UCSD-AML1 (cell line): Measurements from ENCODE around the gene PDE4D.

Experiments
- DNase-seq: peaks from one replicate; lab custom pipeline; 2025; ENCODE audit not compliant: unreplicated experiment; lab: John Stamatoyannopoulos, UW

PDE4D gene

GRCh38 chr5:59193616-59194319, 699.8 kb downstream of the PDE4D start:
- DNase-seq = no peak

- DNase-seq = no peak
Measured at GRCh38 chr5:59190746-59191145, 702.8 kb downstream of the PDE4D start.

GRCh38 chr5:59189472-59190244, 703.9 kb downstream of the PDE4D start:
- no peak for DNase-seq

DNA sequence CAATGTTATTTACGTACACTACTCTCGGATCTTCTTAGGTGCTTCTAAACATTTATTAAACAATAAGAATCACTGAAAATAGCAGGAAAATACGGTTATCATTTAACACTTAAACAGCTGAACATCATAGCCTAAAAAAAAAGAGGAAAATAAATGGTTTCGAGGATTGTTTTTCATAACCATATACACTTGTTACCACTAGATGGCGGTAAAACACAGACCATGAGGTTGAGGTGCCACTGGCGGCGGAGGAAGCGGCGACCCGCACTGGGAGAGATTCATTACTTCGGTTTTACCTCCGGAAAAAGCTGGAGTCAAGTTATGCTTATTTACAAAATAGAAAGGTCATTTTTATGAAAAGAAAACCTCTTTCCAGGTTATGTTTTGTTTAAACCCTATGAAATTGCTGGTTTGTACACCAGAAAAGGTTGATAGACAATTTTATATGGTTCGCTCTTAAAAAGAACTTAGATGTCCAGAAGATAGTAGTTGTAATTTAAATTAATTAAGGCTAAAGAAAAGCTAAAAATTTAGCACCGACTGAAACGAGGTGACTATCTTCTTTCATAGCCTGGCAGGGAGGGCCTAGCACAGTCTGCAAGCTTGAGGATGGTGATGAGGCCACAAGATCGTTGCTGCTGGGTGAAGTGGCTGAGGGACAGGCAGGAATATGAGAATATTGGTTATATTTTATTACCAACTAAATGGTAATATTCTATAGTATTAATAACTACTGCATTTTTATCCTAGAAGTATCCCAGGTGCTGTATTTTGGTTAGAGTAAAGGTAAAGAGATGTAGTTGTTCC, 704.9 kb downstream of the PDE4D start:
- peak; percentile 40 for DNase-seq

DNA sequence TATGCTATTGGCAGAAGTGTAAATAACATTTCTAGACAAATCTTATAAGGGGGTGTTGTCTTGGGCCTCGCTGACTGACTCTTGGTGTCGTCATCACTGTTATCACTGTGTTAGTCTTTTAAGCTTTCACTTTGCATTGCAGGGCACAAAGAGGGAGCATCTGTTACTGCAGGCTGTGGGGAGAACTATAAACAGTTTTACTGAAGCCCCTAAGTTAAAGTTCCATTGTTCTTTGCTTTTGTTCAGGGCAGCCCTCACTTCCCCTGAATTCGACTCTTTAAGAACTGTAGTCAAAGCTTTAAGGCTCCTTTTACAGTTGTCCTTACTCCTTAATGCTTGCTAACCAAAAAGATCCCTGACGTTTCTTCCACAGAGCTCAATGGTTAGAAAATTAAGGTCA, 705.7 kb downstream of the PDE4D start:
- no peak for DNase-seq

DNA sequence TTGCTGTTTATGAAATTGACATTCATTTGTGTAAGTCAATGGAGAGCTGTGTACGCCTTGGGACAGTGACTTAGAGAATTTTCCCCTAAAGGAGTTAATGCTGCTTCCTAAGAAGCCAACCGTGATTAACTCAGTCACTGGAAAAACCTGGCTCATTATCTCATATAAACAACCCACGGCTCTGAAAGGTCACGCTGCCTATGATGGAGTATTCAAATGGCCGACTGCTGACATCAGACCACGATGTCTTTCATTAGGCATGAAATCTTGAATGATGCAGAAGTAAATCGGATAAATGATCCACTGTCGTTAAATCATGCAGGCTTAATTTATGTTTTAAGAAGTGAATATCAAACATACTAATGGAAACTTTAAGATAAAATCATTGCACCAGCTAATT, 706.9 kb downstream of the PDE4D start:
- no peak for DNase-seq

GRCh38 chr5:59185757-59186385, 707.7 kb downstream of the PDE4D start:
- DNase-seq = no peak

GRCh38 chr5:59184769-59185168, 708.8 kb downstream of the PDE4D start:
- DNase-seq = no peak

- DNase-seq = no peak
Measured at GRCh38 chr5:59182760-59183159, 710.8 kb downstream of the PDE4D start.

DNA sequence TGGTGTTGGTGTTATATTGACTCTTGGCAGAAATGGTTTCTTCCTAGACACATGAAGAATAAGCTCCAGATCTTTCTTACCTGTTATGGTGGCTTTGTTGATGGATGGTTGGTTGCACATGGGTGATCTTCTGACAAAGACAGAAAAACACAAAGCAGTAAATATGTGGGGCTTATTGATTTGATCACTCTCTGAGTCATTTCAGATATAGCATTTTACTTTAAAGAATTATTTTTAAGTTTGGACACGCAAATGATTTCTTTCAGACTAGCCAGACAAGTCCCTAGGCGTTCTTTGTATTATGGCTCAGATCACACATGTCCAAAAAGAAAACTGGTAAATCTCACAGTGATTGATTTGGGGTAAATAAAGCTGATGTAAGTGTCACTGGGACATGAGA, 713.0 kb downstream of the PDE4D start:
- DNase-seq = no peak

- DNase-seq = no peak
Measured at GRCh38 chr5:59179704-59180103, 713.8 kb downstream of the PDE4D start.

DNA sequence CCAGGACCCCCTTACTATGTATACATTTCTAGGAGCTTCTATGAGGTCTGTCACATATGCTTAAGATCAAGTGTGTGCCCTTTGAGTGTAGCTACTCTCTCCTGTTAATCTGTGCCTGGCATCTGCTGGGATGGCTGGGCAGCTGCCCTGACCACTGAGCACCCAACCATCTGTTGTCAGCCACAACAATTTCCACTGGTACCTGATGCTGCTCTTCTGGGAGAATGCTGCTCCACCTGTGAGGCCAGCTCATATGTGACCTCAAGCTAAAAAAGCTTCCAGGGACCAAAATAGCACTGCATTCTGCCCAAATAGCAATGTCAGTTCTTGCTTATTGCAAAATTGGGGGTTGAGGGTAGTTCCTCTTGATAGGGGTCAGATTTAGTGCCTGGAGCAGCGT, 715.0 kb downstream of the PDE4D start:
- no peak for DNase-seq

DNA sequence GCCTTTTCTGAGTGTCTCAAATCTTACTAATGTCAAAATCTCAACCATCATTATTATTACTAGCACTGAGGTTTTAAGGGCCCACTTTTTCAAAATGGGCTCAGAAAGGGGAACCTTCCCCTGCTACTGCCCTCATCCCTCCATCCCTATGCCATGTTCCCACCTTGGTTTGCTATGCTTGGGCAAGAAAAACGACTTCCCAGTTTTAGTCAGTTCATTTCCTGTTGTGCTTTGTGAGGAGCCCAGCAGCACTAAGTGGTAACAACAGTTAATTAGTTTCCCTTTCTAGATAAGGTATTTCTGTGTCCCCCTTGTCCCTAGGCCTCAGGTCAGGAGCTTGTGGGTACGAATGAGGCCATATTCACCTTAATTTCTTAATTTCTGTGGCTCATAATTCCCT, 715.5 kb downstream of the PDE4D start:
- no peak for DNase-seq

DNA sequence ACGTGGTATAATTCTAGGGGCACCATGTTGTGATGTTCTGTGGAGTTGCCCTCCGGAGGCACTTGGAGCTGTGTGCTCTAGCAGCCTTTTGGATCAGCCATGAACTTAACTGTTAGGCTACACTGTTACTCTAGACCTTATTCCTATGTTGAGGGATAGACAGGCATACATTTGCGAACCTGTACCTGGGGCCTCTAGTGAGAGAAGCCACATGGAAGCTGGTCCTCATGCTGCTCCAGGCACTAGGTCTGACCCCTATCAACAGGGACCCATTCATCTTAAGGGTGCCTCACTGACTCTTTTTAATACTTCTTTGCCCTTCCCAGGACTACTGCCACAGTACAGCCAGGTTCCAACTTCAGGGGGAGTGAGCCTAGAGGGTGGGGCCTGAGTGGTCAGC, 715.9 kb downstream of the PDE4D start:
- DNase-seq = no peak

- no peak for DNase-seq
Measured at GRCh38 chr5:59174248-59174844, 719.2 kb downstream of the PDE4D start.

DNA sequence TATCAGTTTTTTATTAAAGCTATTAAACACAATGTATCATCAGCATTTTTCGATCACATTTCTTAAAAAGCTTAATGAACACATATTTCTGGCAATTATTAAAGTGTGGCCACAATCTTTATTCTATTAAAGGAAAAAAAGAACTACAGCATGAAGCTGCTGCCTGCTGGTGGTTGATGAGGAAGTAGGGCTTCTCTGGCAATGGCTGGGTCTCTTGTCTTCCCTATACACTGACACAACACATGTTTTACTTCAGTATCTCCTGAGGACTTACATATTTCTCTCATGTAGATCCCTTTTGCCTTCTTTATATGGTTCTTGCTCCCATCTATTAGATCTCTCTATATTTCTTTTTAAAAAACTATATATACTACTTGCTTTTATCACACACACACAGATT, 719.9 kb downstream of the PDE4D start:
- DNase-seq = no peak

DNA sequence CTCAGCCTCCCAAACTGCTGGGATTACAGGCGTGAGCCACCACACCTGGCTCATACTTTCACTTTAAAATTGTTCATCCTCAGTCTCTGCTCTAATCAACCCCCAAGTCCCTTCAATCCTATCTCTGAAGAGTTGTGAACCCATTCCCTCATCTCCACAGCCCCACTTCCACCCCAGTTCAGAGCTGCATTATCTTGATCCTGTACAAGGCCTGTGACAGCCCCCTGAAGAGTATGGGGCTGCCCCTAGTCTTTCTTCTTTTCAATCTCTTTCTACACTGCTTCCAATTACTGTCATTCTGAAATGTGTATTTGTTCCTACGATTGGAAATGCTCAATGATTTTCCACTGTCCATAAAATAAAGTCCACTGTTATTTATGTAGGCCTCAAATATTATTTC, 722.4 kb downstream of the PDE4D start:
- DNase-seq = no peak

DNA sequence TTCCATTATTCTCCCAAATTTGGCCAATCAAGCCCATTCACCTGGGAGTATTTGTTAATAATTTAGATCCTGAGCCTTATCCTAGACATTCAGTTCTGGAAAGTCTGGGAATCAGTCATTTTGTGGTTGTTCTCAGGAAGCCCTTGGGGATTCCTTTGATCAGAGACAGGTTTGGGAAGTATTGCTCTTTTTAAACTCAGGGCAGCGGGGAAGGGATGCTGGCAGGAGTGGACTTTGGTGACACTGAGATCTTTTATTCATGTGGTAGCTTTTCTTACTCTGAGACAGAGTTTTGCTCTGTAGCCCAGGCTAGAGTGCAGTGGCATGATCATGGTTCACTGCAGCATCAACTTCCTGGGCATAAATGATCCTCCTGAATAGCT, 723.8 kb downstream of the PDE4D start:
- DNase-seq = no peak

- no peak for DNase-seq
Measured at GRCh38 chr5:59169081-59169767, 724.3 kb downstream of the PDE4D start.

DNA sequence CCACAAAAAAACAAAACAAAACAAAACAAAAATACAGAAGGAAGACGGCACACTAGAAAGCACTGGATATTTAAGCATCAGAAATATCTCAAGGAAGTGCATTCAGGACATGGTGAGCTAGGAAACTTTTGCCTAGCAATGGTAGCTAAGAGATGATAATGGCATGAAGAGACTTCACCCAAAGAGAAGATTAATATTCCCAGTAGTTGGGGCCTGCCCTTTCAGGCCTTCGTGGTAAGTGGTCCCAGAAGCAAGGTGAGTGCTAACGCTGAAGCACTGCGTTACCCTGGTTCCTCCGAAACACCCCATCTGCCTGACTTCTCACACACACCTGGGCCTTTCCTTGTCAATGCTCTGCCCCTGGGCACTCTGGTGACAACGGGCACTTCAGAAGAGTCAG, 725.5 kb downstream of the PDE4D start:
- no peak for DNase-seq
